H9 (cell line): ENCODE results near the gene FHIT. TPM values are rescaled to one million over a fixed set of nuclear protein-coding genes. Genes with fewer than 3 reads are reported as not detected.

Source experiments
- DNase-seq: peaks from one replicate; pipeline ENCODE4 v3.0.0-alpha.2; 2017
- H2AFZ ChIP-seq: one replicate; pipeline ENCODE4 v1.6.1; 2013; ENCODE audit warnings: mild to moderate bottlenecking, low read length, control low read depth, moderate library complexity
- H2AK5ac ChIP-seq: 2 replicates; pipeline ENCODE4 v1.6.1; 2013; ENCODE audit warnings: low read length, control low read depth, mixed read lengths; ENCODE audit not compliant: insufficient read length
- H2BK120ac ChIP-seq: one replicate; pipeline ENCODE4 v1.6.1; 2013; ENCODE audit warnings: low read depth, mild to moderate bottlenecking, low read length, control low read depth, inconsistent platforms; ENCODE audit not compliant: poor library complexity, severe bottlenecking
- H2BK12ac ChIP-seq: 2 replicates; pipeline ENCODE4 v1.6.1; 2013; ENCODE audit warnings: low read length, control low read depth, mixed read lengths, low read depth; ENCODE audit not compliant: insufficient read length
- H2BK15ac ChIP-seq: 2 replicates; pipeline ENCODE4 v1.6.1; 2013; ENCODE audit warnings: low read depth, low read length, control low read depth
- H2BK20ac ChIP-seq: one replicate; pipeline ENCODE4 v1.6.1; 2013; ENCODE audit warnings: low read depth, mild to moderate bottlenecking, low read length, control low read depth, inconsistent platforms; ENCODE audit not compliant: poor library complexity, severe bottlenecking
- H2BK5ac ChIP-seq: 2 replicates; pipeline ENCODE4 v1.6.1; 2013; ENCODE audit warnings: low read length, control low read depth, mixed read lengths; ENCODE audit not compliant: insufficient read length
- H3K14ac ChIP-seq: 2 replicates; pipeline ENCODE4 v1.6.1; 2013; ENCODE audit warnings: low read length, control low read depth; ENCODE audit not compliant: insufficient read depth
- H3K18ac ChIP-seq: 2 replicates; pipeline ENCODE4 v1.6.1; 2013; ENCODE audit warnings: low read depth, mild to moderate bottlenecking, mixed read lengths, low read length, control low read depth; ENCODE audit not compliant: insufficient read length
- H3K23ac ChIP-seq: 2 replicates; pipeline ENCODE4 v1.6.1; 2013; ENCODE audit warnings: low read length, control low read depth, mixed read lengths, low read depth; ENCODE audit not compliant: insufficient read length
- H3K23me2 ChIP-seq: 2 replicates; pipeline ENCODE4 v1.6.1; 2013; ENCODE audit warnings: low read depth, mild to moderate bottlenecking, mixed read lengths, low read length, control low read depth; ENCODE audit not compliant: insufficient read length, poor library complexity, severe bottlenecking
- H3K27ac ChIP-seq: 2 replicates; pipeline ENCODE4 v1.5.1; 2013; ENCODE audit warnings: low read length, control low read depth, mixed read lengths, low read depth; ENCODE audit not compliant: insufficient read length
- H3K27me3 ChIP-seq: 2 replicates; pipeline ENCODE4 v1.6.1; 2013; ENCODE audit warnings: low read length, control low read depth, inconsistent platforms; ENCODE audit not compliant: insufficient read depth
- H3K4ac ChIP-seq: 2 replicates; pipeline ENCODE4 v1.6.1; 2013; ENCODE audit warnings: low read depth, mild to moderate bottlenecking, control low read depth, inconsistent platforms, low read length, moderate library complexity
- H3K4me1 ChIP-seq: 2 replicates; pipeline ENCODE4 v1.6.1; 2013; ENCODE audit warnings: low read length, control low read depth, inconsistent platforms; ENCODE audit not compliant: insufficient read depth
- H3K4me2 ChIP-seq: 2 replicates; pipeline ENCODE4 v1.6.1; 2013; ENCODE audit warnings: low read length, control low read depth, mixed read lengths; ENCODE audit not compliant: insufficient read length, insufficient read depth
- H3K56ac ChIP-seq: 2 replicates; pipeline ENCODE4 v1.6.1; 2013; ENCODE audit warnings: low read depth, mild to moderate bottlenecking, mixed read lengths, low read length, control low read depth; ENCODE audit not compliant: insufficient read length
- H3K79me1 ChIP-seq: 2 replicates; pipeline ENCODE4 v1.6.1; 2013; ENCODE audit warnings: low read depth, mild to moderate bottlenecking, moderate library complexity, low read length, control low read depth, inconsistent platforms; ENCODE audit not compliant: insufficient read depth, poor library complexity, severe bottlenecking
- H3K79me2 ChIP-seq: 2 replicates; pipeline ENCODE4 v1.6.1; 2013; ENCODE audit warnings: low read length, control low read depth, inconsistent platforms; ENCODE audit not compliant: insufficient read depth
- H3K9ac ChIP-seq: 2 replicates; pipeline ENCODE4 v1.6.1; 2013; ENCODE audit warnings: low read length, control low read depth, mixed read lengths; ENCODE audit not compliant: insufficient read length; ENCODE audit errors: extremely low read depth
- H3K9me3 ChIP-seq: one replicate; pipeline ENCODE4 v1.6.1; 2013; ENCODE audit warnings: low read depth, low read length, inconsistent platforms; ENCODE audit not compliant: control insufficient read depth
- H3T11ph ChIP-seq: one replicate; pipeline ENCODE4 v1.6.1; 2013; ENCODE audit warnings: mild to moderate bottlenecking, low read length, control low read depth, inconsistent platforms
- H4K20me1 ChIP-seq: one replicate; pipeline ENCODE4 v1.6.1; 2013; ENCODE audit not compliant: control insufficient read depth, insufficient read length, insufficient read depth
- H4K5ac ChIP-seq: 2 replicates; pipeline ENCODE4 v1.6.1; 2013; ENCODE audit warnings: low read depth, mild to moderate bottlenecking, mixed read lengths, low read length, control low read depth; ENCODE audit not compliant: insufficient read length
- H4K8ac ChIP-seq: replicated peaks from 2 replicates; pipeline ENCODE4 v1.6.1; 2013; ENCODE audit warnings: low read length, control low read depth, mixed read lengths, low read depth; ENCODE audit not compliant: insufficient read length
- H4K91ac ChIP-seq: 2 replicates; pipeline ENCODE4 v1.6.1; 2013; ENCODE audit warnings: low read depth, mild to moderate bottlenecking, moderate library complexity, mixed read lengths, low read length, control low read depth; ENCODE audit not compliant: insufficient read length
- H3K27ac Mint-ChIP-seq, 3 experiments: 2 replicates in 2 of 3; 3 replicates in 1 of 3; pipeline ENCODE4 v1.8.0; 2020 to 2021; ENCODE audit warnings: mixed read lengths in 3 of 3, mild to moderate bottlenecking in 1 of 3, moderate library complexity in 1 of 3
- H3K27me3 Mint-ChIP-seq: 2 replicates; pipeline ENCODE4 v1.8.0; 2021; ENCODE audit warnings: low read depth, mild to moderate bottlenecking, moderate library complexity, mixed read lengths
- H3K36me3 Mint-ChIP-seq, 3 experiments: 2 replicates in 2 of 3; 3 replicates in 1 of 3; pipeline ENCODE4 v1.8.0; 2020 to 2021; ENCODE audit warnings: low read depth in 3 of 3, mixed read lengths in 3 of 3; ENCODE audit not compliant: insufficient read depth in 1 of 3
- H3K4me1 Mint-ChIP-seq, 2 experiments: 2 replicates each; pipeline ENCODE4 v1.8.0; 2020; ENCODE audit warnings: mixed read lengths in 2 of 2
- H3K4me3 Mint-ChIP-seq, 2 experiments: 2 replicates in 1 of 2; 3 replicates in 1 of 2; pipeline ENCODE4 v1.8.0; 2020 to 2021; ENCODE audit warnings: mild to moderate bottlenecking in 2 of 2, mixed read lengths in 2 of 2, moderate library complexity in 1 of 2
- H3K9me3 Mint-ChIP-seq, 2 experiments: 2 replicates in 1 of 2; 3 replicates in 1 of 2; pipeline ENCODE4 v1.8.0; 2020; ENCODE audit warnings: mild to moderate bottlenecking in 2 of 2, mixed read lengths in 2 of 2, moderate library complexity in 1 of 2
- WGBS: extraction: QIAGEN DNeasy Blood & Tissue Kit; methylation state at CpG from one replicate; pipeline ENCODE4 v1.1.7; 2013; ENCODE audit warnings: missing lambda C conversion rate, low lambda C conversion rate, mixed read lengths; ENCODE audit not compliant: insufficient read length; ENCODE audit errors: extremely low coverage; 5-methylcytosine and 5-hydroxymethylcytosine counted together
- total RNA-seq: library from RNA; stranded (reverse); gene quantifications from 2 replicates; pipeline ENCODE4 v1.2.1, GENCODE V29; 2021
- TF ChIP-seq, protein P1 (sequence below): fragments of 200-600 bp; sonication (generic); conservative IDR thresholded peaks from 3 replicates; pipeline ENCODE4 v1.8.0; 2021; ENCODE audit warnings: antibody characterized with exemption, mild to moderate bottlenecking

FHIT gene
- total RNA-seq, 1 experiment from 2014 or later, result 3.0 TPM

DNA sequence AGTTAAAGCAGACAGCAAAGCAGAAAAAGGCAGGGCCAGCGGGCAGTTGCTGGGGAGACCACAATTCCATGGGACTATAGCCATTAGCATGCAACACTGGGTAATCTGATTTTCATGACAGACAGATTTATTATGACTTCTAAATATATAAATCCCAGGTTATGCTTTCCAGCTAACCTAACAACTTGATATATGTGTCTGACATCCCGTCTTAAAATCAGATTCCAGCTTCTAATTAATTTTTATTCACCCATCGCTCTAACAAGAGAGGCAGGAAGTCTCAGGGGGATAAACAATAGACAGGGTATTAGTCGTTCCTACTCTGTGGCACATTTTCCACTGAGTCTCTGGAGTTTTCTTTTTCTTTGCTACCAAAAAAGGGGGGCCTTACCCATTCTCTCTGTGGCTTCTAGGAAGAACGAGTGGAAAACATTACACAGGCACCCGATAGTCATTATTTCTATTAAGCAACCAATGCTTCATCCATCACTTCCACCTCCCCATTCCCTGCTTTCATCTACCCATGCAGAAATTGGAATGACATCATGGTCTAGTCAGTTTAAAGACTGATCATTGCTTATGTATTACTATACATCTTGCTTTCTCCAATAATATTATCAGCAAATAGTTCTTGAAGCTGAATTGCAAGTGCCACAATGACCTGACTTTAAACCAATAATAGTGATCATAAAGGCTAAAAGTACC lies 173.1 kb downstream of the FHIT start:
- H2AFZ ChIP-seq, result no peak overlapping the region

More for the DNA sequence above, 173.1 kb downstream of the FHIT start:
- Mint-ChIP-seq H3K4me1 (peaks cover 30 to 34% of the 10 kb centered on the region in 2 experiments), H3K27me3 (no peaks in the 10 kb centered on the region), H3K4me3 (no peak overlapping the region), H3K27ac (peak overlapping the region in 1 of 3 experiments; percentile 1; a peak in 2 of 7 replicates), H3K36me3 (no peaks in the 10 kb centered on the region), H3K9me3 (no peaks in the 10 kb centered on the region; a peak in 1 of 5 replicates)
- Histone ChIP-seq H3K9me3 (no peaks in the 10 kb centered on the region), H3K79me2 (no peaks in the 10 kb centered on the region), H3K4me2 (no peak overlapping the region), H3K23ac (no peak overlapping the region), H3K18ac (no peak overlapping the region), H3K56ac (no peak overlapping the region), H2BK120ac (no peak overlapping the region), H2BK20ac (no peak overlapping the region), H3K14ac (no peak overlapping the region), H2BK12ac (no peak overlapping the region), H4K20me1 (no peaks in the 10 kb centered on the region), H2BK15ac (no peak overlapping the region), H2BK5ac (no peak overlapping the region), H4K91ac (no peak overlapping the region), H3K9ac (no peak overlapping the region), H3K79me1 (no peaks in the 10 kb centered on the region), H2AK5ac (no peak overlapping the region), H3K27ac (no peak overlapping the region), H3T11ph (no peak overlapping the region), H3K27me3 (no peaks in the 10 kb centered on the region), H4K8ac (no peak overlapping the region), H4K5ac (no peak overlapping the region), H3K4me1 (peaks cover 3% of the 10 kb centered on the region; the same call in 1 of the 2 replicates), H3K23me2 (no peaks in the 10 kb centered on the region), H3K4ac (no peak overlapping the region)
- TF ChIP-seq, protein P1, sequence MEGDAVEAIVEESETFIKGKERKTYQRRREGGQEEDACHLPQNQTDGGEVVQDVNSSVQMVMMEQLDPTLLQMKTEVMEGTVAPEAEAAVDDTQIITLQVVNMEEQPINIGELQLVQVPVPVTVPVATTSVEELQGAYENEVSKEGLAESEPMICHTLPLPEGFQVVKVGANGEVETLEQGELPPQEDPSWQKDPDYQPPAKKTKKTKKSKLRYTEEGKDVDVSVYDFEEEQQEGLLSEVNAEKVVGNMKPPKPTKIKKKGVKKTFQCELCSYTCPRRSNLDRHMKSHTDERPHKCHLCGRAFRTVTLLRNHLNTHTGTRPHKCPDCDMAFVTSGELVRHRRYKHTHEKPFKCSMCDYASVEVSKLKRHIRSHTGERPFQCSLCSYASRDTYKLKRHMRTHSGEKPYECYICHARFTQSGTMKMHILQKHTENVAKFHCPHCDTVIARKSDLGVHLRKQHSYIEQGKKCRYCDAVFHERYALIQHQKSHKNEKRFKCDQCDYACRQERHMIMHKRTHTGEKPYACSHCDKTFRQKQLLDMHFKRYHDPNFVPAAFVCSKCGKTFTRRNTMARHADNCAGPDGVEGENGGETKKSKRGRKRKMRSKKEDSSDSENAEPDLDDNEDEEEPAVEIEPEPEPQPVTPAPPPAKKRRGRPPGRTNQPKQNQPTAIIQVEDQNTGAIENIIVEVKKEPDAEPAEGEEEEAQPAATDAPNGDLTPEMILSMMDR, result no peak
- no peak for DNase-seq
- no CpG with 5 or more reads among the region's 6 CpGs for WGBS
